Measurements from ENCODE around the gene ST6GALNAC6. TPM values are rescaled to one million over a fixed set of nuclear protein-coding genes. Genes with fewer than 3 reads are reported as not detected.
A peak's percentile ranks its signal among the peaks of the same experiment; 100 is the strongest.

ST6GALNAC6 gene
- total RNA-seq, 1 donor from 2014 or later, result 27.4 TPM

DNA sequence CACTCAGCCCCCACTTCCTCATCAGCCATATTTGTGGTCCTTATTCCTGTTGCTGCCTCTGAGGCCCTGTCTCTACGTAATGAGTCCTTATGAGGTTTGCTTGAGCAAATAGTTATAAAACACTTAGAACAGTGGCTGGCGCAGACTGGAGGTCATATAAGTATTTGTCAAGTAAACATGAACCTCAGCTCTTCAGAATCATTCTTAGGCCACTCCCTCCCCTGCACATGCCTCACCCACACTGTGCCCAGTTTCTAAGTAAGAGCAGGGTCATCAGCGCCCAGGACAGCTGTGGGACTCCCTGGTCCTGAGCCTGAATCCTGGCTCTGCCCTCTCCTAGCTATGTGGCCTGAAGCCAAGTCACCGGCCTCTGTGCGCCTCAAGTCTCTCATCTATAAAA is 13.5 kb upstream of the ST6GALNAC6 start:
- no peak for DNase-seq (ENCODE audit: low read depth, low spot score)
- H3K9me3 Mint-ChIP-seq, result no peaks in the 10 kb centered on the region
- H3K4me1 Mint-ChIP-seq, result no peaks in the 10 kb centered on the region
- peaks cover 5% of the 10 kb centered on the region for H3K36me3 Mint-ChIP-seq (ENCODE audit: low read depth)
- no peaks in the 10 kb centered on the region for H3K27me3 Mint-ChIP-seq (ENCODE audit: low read depth)
- TF ChIP-seq, protein P1, sequence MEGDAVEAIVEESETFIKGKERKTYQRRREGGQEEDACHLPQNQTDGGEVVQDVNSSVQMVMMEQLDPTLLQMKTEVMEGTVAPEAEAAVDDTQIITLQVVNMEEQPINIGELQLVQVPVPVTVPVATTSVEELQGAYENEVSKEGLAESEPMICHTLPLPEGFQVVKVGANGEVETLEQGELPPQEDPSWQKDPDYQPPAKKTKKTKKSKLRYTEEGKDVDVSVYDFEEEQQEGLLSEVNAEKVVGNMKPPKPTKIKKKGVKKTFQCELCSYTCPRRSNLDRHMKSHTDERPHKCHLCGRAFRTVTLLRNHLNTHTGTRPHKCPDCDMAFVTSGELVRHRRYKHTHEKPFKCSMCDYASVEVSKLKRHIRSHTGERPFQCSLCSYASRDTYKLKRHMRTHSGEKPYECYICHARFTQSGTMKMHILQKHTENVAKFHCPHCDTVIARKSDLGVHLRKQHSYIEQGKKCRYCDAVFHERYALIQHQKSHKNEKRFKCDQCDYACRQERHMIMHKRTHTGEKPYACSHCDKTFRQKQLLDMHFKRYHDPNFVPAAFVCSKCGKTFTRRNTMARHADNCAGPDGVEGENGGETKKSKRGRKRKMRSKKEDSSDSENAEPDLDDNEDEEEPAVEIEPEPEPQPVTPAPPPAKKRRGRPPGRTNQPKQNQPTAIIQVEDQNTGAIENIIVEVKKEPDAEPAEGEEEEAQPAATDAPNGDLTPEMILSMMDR (conservative IDR thresholded peaks at IDR 0.05), result no peak
- no peak overlapping the region for H3K27ac Mint-ChIP-seq (ENCODE audit: unreplicated experiment)
- peak overlapping the region; percentile 29 for H3K4me3 Mint-ChIP-seq

DNA sequence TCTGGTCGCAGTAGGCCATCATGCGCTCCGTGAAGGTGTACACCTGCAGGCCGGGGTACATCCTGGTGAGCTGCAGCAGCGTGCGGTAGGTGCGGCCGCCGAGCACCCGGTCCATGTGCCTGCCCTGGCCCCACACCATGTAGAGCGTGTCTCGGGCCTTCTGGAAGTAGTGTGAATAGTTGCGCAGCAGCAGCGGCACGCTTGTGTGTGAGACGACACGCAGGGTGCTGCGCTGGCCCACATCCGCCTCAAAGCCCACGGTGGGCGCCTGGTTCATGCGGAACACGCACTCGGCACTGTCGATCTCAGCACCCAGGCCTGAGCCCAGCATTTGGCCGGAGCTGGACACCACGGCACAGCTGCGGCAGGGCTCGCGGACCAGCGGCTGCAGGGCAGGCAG is 12.9 kb upstream of the ST6GALNAC6 start:
- Mint-ChIP-seq H3K36me3 (ENCODE audit: low read depth) (peaks cover 5% of the 10 kb centered on the region), H3K4me1 (no peaks in the 10 kb centered on the region), H3K27me3 (ENCODE audit: low read depth) (no peaks in the 10 kb centered on the region), H3K4me3 (no peak overlapping the region), H3K27ac (ENCODE audit: unreplicated experiment) (no peak overlapping the region), H3K9me3 (no peaks in the 10 kb centered on the region)
- DNase-seq (ENCODE audit: low read depth, low spot score), result no peak
- TF ChIP-seq, protein P1 (conservative IDR thresholded peaks at IDR 0.05), result no peak

DNA sequence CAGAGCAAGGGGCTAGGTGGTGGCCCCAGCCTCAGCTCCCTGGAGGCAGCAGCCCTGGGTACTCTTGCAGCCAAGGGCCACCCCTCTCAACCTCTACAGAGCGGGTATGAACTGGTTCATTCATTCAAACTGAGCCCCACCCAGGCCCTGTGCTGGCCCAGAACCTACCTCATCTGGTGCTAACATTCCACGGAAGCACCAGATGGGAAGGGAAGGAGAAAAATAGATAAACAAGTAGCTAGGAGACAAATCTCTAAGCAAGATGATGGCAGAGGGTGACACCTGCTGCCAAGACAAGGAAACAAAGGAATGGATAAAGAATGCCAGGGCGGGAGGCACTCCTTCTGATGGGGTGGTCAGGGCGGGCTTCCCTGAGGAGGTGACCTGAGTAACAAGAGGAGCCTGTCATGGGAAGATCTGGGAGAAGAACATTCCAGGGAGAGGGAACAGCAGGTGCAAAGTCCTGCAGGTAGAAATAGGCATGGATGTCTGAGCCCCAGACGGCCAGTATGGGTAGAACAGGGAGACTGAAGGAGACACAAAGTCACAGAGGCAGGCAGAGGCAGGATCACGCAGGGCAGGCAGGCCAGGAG is 11.3 kb upstream of the ST6GALNAC6 start:
- Mint-ChIP-seq H3K9me3 (no peaks in the 10 kb centered on the region), H3K27ac (ENCODE audit: unreplicated experiment) (peak overlapping the region; percentile 63), H3K27me3 (ENCODE audit: low read depth) (no peaks in the 10 kb centered on the region), H3K4me3 (no peak overlapping the region), H3K4me1 (no peaks in the 10 kb centered on the region), H3K36me3 (ENCODE audit: low read depth) (peaks cover 5% of the 10 kb centered on the region)
- no peak for DNase-seq (ENCODE audit: low read depth, low spot score)
- TF ChIP-seq, protein P1 (conservative IDR thresholded peaks at IDR 0.05), result no peak

DNA sequence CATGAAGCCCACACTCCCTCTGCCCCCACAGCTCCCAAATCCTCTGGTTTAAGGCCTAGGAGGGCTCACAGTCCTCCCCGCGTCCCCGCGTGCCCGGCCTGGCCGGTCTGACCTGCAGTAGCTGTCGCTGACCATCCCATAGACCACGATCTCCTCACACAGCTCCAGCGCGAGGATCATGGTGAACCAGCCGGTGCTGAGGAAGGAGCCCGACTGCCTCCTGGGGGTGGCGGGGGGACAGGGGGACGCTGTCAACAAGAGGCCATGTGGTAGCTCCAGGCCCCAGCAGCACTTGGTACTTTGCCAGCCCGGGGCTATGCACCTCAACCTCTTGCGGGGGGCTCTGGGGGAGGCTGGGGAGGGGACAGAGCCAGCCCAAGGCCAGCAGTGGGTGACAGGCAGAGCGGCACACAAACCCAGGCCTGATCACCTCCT is 10.5 kb upstream of the ST6GALNAC6 start:
- Mint-ChIP-seq H3K27me3 (ENCODE audit: low read depth) (no peaks in the 10 kb centered on the region), H3K9me3 (no peaks in the 10 kb centered on the region), H3K27ac (ENCODE audit: unreplicated experiment) (no peak overlapping the region), H3K4me3 (no peak overlapping the region), H3K36me3 (ENCODE audit: low read depth) (peaks cover 5% of the 10 kb centered on the region), H3K4me1 (no peaks in the 10 kb centered on the region)
- TF ChIP-seq, protein P1 (conservative IDR thresholded peaks at IDR 0.05), result no peak
- no peak for DNase-seq (ENCODE audit: low read depth, low spot score)

DNA sequence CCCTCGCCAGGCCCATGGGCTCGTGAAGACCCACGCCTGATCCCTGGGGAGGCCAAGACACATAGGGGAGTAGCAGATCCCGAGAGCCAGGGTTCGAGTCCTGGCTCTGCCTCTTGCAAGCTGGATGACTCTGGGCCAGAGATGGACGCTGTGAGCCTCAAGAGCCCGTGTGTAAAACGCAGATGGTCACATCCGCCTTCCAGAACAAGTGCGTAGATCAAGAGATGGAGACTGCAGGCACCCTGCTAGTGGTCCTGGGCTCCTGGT is 9.2 kb upstream of the ST6GALNAC6 start:
- Mint-ChIP-seq H3K27ac (ENCODE audit: unreplicated experiment) (no peak overlapping the region), H3K4me3 (no peak overlapping the region), H3K9me3 (no peaks in the 10 kb centered on the region), H3K4me1 (peaks cover 10% of the 10 kb centered on the region), H3K27me3 (ENCODE audit: low read depth) (no peaks in the 10 kb centered on the region), H3K36me3 (ENCODE audit: low read depth) (peaks cover 5% of the 10 kb centered on the region)
- DNase-seq (ENCODE audit: low read depth, low spot score), result no peak
- TF ChIP-seq, protein P1 (conservative IDR thresholded peaks at IDR 0.05), result no peak
